Esophagus muscularis mucosa (tissue), 4 donors: ENCODE data around the gene CASQ2.

Source experiments
- EP300 ChIP-seq: sonication (generic); formaldehyde crosslinking; IDR thresholded peaks from one replicate; pipeline ENCODE4 v1.6.1; 2017; ENCODE audit warnings: antibody characterized with exemption
- POLR2A ChIP-seq: fragments of 450-650 bp; IDR thresholded peaks from one replicate; pipeline ENCODE4 v1.6.1; 2017; ENCODE audit warnings: antibody characterized with exemption, moderate library complexity, mild to moderate bottlenecking, low read depth
- TF ChIP-seq, protein P1 (sequence below), 3 experiments: fragments of 200-600 bp in 2 of 3; fragments of 450-650 bp in 1 of 3; sonication (generic) in 2 of 3; IDR thresholded peaks; one replicate each; pipeline ENCODE4 v1.5.1; 2017 to 2019; ENCODE audit warnings: antibody characterized with exemption in 3 of 3, mild to moderate bottlenecking in 2 of 3, moderate library complexity in 1 of 3

DNA sequence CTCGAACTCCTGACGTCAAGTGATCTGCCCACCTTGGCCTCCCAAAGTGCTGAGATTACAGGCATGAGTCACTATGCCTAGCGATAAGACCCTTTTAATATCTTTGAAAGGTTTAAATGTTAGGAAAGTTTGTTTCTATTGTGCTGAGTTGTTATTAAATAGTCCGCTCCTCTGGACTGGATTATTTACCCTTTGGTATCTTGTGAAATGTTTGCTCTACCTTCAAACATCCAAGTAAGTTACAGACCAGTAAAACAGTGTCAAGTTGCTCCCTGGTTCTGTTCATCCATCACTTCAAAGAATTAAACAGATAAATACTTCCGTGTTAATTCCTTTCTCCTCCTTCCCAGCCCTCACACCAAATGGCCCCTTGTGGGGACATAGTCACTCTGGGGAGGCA lies 44.8 kb downstream of the CASQ2 start:
- TF ChIP-seq, protein P1, sequence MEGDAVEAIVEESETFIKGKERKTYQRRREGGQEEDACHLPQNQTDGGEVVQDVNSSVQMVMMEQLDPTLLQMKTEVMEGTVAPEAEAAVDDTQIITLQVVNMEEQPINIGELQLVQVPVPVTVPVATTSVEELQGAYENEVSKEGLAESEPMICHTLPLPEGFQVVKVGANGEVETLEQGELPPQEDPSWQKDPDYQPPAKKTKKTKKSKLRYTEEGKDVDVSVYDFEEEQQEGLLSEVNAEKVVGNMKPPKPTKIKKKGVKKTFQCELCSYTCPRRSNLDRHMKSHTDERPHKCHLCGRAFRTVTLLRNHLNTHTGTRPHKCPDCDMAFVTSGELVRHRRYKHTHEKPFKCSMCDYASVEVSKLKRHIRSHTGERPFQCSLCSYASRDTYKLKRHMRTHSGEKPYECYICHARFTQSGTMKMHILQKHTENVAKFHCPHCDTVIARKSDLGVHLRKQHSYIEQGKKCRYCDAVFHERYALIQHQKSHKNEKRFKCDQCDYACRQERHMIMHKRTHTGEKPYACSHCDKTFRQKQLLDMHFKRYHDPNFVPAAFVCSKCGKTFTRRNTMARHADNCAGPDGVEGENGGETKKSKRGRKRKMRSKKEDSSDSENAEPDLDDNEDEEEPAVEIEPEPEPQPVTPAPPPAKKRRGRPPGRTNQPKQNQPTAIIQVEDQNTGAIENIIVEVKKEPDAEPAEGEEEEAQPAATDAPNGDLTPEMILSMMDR (IDR thresholded peaks at IDR 0.05): no peak
- no peak for TF ChIP-seq POLR2A
- no peak for TF ChIP-seq EP300
